ENCODE results near the gene IL17F. TPM values are rescaled to one million over a fixed set of nuclear protein-coding genes. Genes with fewer than 3 reads are reported as not detected.

IL17F gene
- total RNA-seq (2014; rRNA removed; shearing (Covaris generic)), result not detected in 2 replicates
- polyA plus RNA-seq (2016; fragmentation: Nextera tagmentation; extraction: Ambion mirVana), result not detected in 2 replicates

DNA sequence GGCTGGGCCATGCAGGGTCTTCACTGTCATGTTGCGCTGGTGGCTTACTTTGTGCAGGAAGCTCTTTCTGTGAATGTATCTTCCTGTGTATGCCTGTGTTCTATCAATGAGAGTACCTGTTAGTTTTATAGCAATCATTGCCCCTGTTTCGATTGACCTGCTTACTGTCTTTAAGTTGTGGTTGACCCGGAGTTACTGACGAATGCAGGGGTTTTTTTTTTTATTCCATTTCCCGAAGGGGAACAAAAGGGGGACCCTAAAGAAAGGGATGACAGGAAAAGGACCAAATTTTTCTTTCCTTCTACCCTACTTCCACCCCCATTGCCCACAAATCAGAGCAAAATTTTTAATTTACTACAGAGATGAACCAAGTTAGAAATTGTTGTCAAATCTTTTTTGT lies at the start of gene IL17F:
Gene IL17F, minus strand, starts transcription at position 101 of the 400 bp plus-strand sequence. Its CDS starts 71 bp downstream, at position 30.
- H3K27me3 ChIP-seq (replicated peaks; ENCODE audit: insufficient read depth), result peaks cover 35% of the 10 kb centered on the region
- no peak within 1 kb of the TSS for H3K4me3 ChIP-seq
- TF ChIP-seq EZH2phosphoT487 (IDR thresholded peaks at IDR 0.05; ENCODE audit: insufficient read depth, low read depth) (no peak), EZH2 (IDR thresholded peaks at IDR 0.05; ENCODE audit: insufficient read depth, poor library complexity, severe bottlenecking) (no peak)
- 54 to 57% methylated on average over 5 of the region's 5 CpGs for WGBS, 2 experiments (ENCODE audit: low coverage in 1 of 2, low lambda C conversion rate in 2 of 2, missing lambda C conversion rate in 2 of 2)
- no peaks in the 10 kb centered on the region for H3F3A ChIP-seq (ENCODE audit: insufficient read depth)
- no peak within 1 kb of the TSS for H3K9ac ChIP-seq
- H3K9me2 ChIP-seq (ENCODE audit: insufficient read depth), result no peaks in the 10 kb centered on the region
- no peak within 1 kb of the TSS for H3K27ac ChIP-seq
- no peaks in the 10 kb centered on the region for H3K9me3 ChIP-seq (ENCODE audit: low read depth)
- H3K4me1 ChIP-seq (ENCODE audit: insufficient read depth), result no peaks in the 10 kb centered on the region
- no peak for DNase-seq
- no peaks in the 10 kb centered on the region for H3K79me2 ChIP-seq (ENCODE audit: insufficient read depth)
- in situ Hi-C loops (cut with MboI), result no loop called here
- H3K36me3 ChIP-seq (ENCODE audit: low read depth), result no peaks in the 10 kb centered on the region
- no peak within 1 kb of the TSS for H3K4me2 ChIP-seq (ENCODE audit: unreplicated experiment)
- H4K20me1 ChIP-seq (ENCODE audit: insufficient read depth), result no peaks in the 10 kb centered on the region
- H2AFZ ChIP-seq, result no peak within 1 kb of the TSS

DNA sequence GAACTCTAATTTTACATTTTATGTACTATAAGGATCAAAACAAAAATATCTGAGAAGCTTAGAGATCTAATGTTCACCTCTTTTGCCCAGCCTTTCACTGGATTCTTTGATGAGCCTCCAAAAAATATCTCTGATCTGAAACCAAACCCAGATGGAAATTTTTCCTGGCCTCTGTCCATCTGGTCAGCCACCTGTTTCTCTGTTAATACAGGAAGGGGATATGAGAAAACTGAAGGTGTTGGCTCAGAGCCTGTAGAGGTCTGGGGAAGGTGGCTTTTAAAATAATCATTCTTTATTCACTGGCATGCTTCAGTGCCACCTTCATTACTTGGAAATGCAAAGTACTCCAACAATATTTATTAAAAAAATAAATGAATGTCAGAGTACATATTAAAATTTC lies 48.8 kb upstream of the IL17F start:
- H3K9me3 ChIP-seq (ENCODE audit: low read depth), result no peaks in the 10 kb centered on the region
- in situ Hi-C loops (cut with MboI), result loop anchor here (5.0 kb wide), 1 partner anchor 104 kb away; no protein-coding TSS in a partner anchor
- no peaks in the 10 kb centered on the region for H3K36me3 ChIP-seq (ENCODE audit: low read depth)
- no peak overlapping the region for H3K9ac ChIP-seq
- no peak overlapping the region for H3K27ac ChIP-seq
- no peak overlapping the region for H3K4me2 ChIP-seq (ENCODE audit: unreplicated experiment)
- no peaks in the 10 kb centered on the region for H3K4me1 ChIP-seq (ENCODE audit: insufficient read depth)
- no peaks in the 10 kb centered on the region for H3K9me2 ChIP-seq (ENCODE audit: insufficient read depth)
- no peak overlapping the region for H2AFZ ChIP-seq
- H3F3A ChIP-seq (ENCODE audit: insufficient read depth), result no peaks in the 10 kb centered on the region
- H4K20me1 ChIP-seq (ENCODE audit: insufficient read depth), result no peaks in the 10 kb centered on the region
- no peak overlapping the region for H3K4me3 ChIP-seq
- H3K79me2 ChIP-seq (ENCODE audit: insufficient read depth), result no peaks in the 10 kb centered on the region
- no peak for TF ChIP-seq EZH2phosphoT487 (IDR thresholded peaks at IDR 0.05; ENCODE audit: insufficient read depth, low read depth)
- TF ChIP-seq EZH2 (IDR thresholded peaks at IDR 0.05; ENCODE audit: insufficient read depth, poor library complexity, severe bottlenecking), result no peak
- H3K27me3 ChIP-seq (replicated peaks; ENCODE audit: insufficient read depth), result no peaks in the 10 kb centered on the region
- DNase-seq, result no peak

DNA sequence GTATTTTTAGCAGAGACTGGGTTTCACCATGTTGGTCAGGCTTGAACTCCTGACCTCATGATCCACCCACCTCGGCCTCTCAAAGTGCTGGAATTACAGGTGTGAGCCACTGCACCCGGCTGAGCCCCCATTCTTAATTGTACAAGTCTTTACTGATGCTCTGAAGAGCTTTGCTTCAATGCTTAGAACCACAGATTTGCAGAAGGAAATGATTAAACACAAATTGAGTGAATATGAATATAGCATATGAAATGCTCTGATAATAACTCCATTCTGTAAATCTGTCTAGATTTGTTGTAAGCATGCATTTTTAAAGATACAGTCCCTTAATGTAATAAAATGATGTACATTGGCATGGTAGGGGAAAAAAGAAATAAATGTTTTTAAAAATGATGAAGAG lies 44.5 kb upstream of the IL17F start:
- no peaks in the 10 kb centered on the region for H3K9me3 ChIP-seq (ENCODE audit: low read depth)
- peaks cover 18% of the 10 kb centered on the region for H3F3A ChIP-seq (ENCODE audit: insufficient read depth)
- TF ChIP-seq EZH2phosphoT487 (IDR thresholded peaks at IDR 0.05; ENCODE audit: insufficient read depth, low read depth) (no peak), EZH2 (IDR thresholded peaks at IDR 0.05; ENCODE audit: insufficient read depth, poor library complexity, severe bottlenecking) (no peak)
- DNase-seq, result no peak
- no peaks in the 10 kb centered on the region for H3K36me3 ChIP-seq (ENCODE audit: low read depth)
- in situ Hi-C loops (cut with MboI), result no loop called here
- H4K20me1 ChIP-seq (ENCODE audit: insufficient read depth), result no peaks in the 10 kb centered on the region
- no peak overlapping the region for H3K4me2 ChIP-seq (ENCODE audit: unreplicated experiment)
- H3K9me2 ChIP-seq (ENCODE audit: insufficient read depth), result no peaks in the 10 kb centered on the region
- H3K27ac ChIP-seq, result no peak overlapping the region
- peaks cover 9% of the 10 kb centered on the region; the same call in 1 of the 2 replicates for H3K4me1 ChIP-seq (ENCODE audit: insufficient read depth)
- no peak overlapping the region for H3K9ac ChIP-seq
- H3K4me3 ChIP-seq, result no peak overlapping the region
- H2AFZ ChIP-seq, result no peak overlapping the region
- no peaks in the 10 kb centered on the region for H3K27me3 ChIP-seq (replicated peaks; ENCODE audit: insufficient read depth)
- WGBS, 2 experiments (ENCODE audit: low coverage in 1 of 2, low lambda C conversion rate in 2 of 2, missing lambda C conversion rate in 2 of 2), result 4 to 15% methylated on average over 2 of the region's 2 CpGs
- H3K79me2 ChIP-seq (ENCODE audit: insufficient read depth), result peaks cover 5% of the 10 kb centered on the region

DNA sequence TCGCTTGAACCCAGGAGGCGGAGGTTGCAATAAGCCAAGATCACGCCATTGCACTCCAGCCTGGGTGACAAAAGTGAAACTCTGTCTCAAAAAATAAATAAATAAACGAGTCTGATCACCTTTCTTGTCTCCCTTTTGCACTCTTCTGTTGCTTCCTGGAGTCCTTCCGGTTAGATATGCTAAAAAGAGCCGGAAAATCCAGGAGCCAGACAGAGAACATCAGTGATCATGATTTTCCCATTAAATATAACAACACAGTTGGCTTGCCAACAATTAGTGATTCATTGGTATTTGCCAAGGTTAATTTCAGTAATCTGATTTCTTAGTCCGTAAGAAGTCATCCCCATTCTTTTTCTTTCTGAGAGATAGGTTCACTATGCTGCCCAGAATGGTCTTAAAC lies 43.9 kb upstream of the IL17F start:
- Histone ChIP-seq H3K4me2 (ENCODE audit: unreplicated experiment) (no peak overlapping the region), H3K4me3 (no peak overlapping the region), H3F3A (ENCODE audit: insufficient read depth) (peaks cover 18% of the 10 kb centered on the region), H4K20me1 (ENCODE audit: insufficient read depth) (no peaks in the 10 kb centered on the region), H3K9ac (no peak overlapping the region), H3K79me2 (ENCODE audit: insufficient read depth) (peaks cover 12% of the 10 kb centered on the region), H3K9me3 (ENCODE audit: low read depth) (no peaks in the 10 kb centered on the region), H3K27ac (no peak overlapping the region), H3K9me2 (ENCODE audit: insufficient read depth) (no peaks in the 10 kb centered on the region), H3K4me1 (ENCODE audit: insufficient read depth) (peaks cover 9% of the 10 kb centered on the region; the same call in 1 of the 2 replicates), H3K27me3 (replicated peaks; ENCODE audit: insufficient read depth) (no peaks in the 10 kb centered on the region), H2AFZ (no peak overlapping the region), H3K36me3 (ENCODE audit: low read depth) (no peaks in the 10 kb centered on the region)
- in situ Hi-C loops (cut with MboI), result no loop called here
- no peak for DNase-seq
- TF ChIP-seq EZH2 (IDR thresholded peaks at IDR 0.05; ENCODE audit: insufficient read depth, poor library complexity, severe bottlenecking) (no peak), EZH2phosphoT487 (IDR thresholded peaks at IDR 0.05; ENCODE audit: insufficient read depth, low read depth) (no peak)
- WGBS, 2 experiments (ENCODE audit: low coverage in 1 of 2, low lambda C conversion rate in 2 of 2, missing lambda C conversion rate in 2 of 2), result 84 to 85% methylated on average over 7 of the region's 7 CpGs

Measured in GM23248 (cell line).